IMR-90 (cell line): ENCODE results near the gene SEMA3C. TPM values are rescaled to one million over a fixed set of nuclear protein-coding genes. Genes with fewer than 3 reads are reported as not detected.

Source experiments
- ATAC-seq: fragments of 200-7000 bp; cut with Tn5 transposase; 2 replicates; pipeline ENCODE4 v1.9.1; 2020; ENCODE audit warnings: low read depth, mild to moderate bottlenecking, moderate library complexity
- BruUV-seq: library from RNA; stranded (reverse); fragments of 400-500 nt; replicated peaks from 2 replicates; lab custom pipeline; 2021; lab: Mats Ljungman, UMichigan
- CTCF ChIA-PET: fragments of 300-600 bp; formaldehyde crosslinking; extraction: SDS; loops from one replicate; lab custom pipeline; 2021; ENCODE audit warnings: antibody characterized with exemption; lab: Yijun Ruan, JAX
- POLR2A ChIA-PET: fragments of 300-600 bp; sonication (Branson Sonifier 250); formaldehyde crosslinking; loops from one replicate; lab custom pipeline; 2022; ENCODE audit warnings: antibody characterized with exemption; ENCODE audit not compliant: unreplicated experiment; lab: Charles Lee
- DNase-seq: peaks from one replicate; pipeline ENCODE4 v3.0.0; 2013
- H2AFZ ChIP-seq: replicated peaks from 2 replicates; pipeline ENCODE3; 2013; ENCODE audit warnings: low read length, mild to moderate bottlenecking; ENCODE audit not compliant: poor library complexity
- H2AK5ac ChIP-seq: 2 replicates; pipeline ENCODE4 v1.6.1; 2013; ENCODE audit warnings: low read depth, low read length, inconsistent platforms
- H2AK9ac ChIP-seq: replicated peaks from 2 replicates; pipeline ENCODE3; 2013; ENCODE audit warnings: mild to moderate bottlenecking, low read depth, low read length, moderate library complexity; ENCODE audit not compliant: poor library complexity
- H2BK120ac ChIP-seq: 2 replicates; pipeline ENCODE4 v1.6.1; 2013; ENCODE audit warnings: low read depth, low read length, inconsistent platforms
- H2BK15ac ChIP-seq: 3 replicates; pipeline ENCODE4 v1.6.1; 2013; ENCODE audit warnings: low read depth, low read length, inconsistent platforms
- H2BK20ac ChIP-seq: 2 replicates; pipeline ENCODE4 v1.6.1; 2013; ENCODE audit warnings: low read depth, mild to moderate bottlenecking, inconsistent platforms, low read length, moderate library complexity
- H2BK5ac ChIP-seq: 2 replicates; pipeline ENCODE4 v1.6.1; 2013; ENCODE audit warnings: mild to moderate bottlenecking, low read depth, low read length, inconsistent platforms; ENCODE audit not compliant: poor library complexity, severe bottlenecking
- H3K14ac ChIP-seq: replicated peaks from 2 replicates; pipeline ENCODE4 v1.6.1; 2013; ENCODE audit warnings: low read depth, low read length, inconsistent platforms
- H3K18ac ChIP-seq: 2 replicates; pipeline ENCODE4 v1.6.1; 2013; ENCODE audit warnings: low read depth, low read length, control low read depth
- H3K23ac ChIP-seq: 2 replicates; pipeline ENCODE4 v1.6.1; 2013; ENCODE audit warnings: low read depth, low read length, inconsistent platforms
- H3K27ac ChIP-seq: 2 replicates; pipeline ENCODE4 v1.5.1; 2013; ENCODE audit warnings: mild to moderate bottlenecking, control low read depth, low read length; ENCODE audit not compliant: insufficient read depth
- H3K27me3 ChIP-seq: 2 replicates; pipeline ENCODE4 v1.6.1; 2013; ENCODE audit warnings: low read length; ENCODE audit not compliant: control insufficient read depth, insufficient read depth
- H3K36me3 ChIP-seq: 2 replicates; pipeline ENCODE4 v1.6.1; 2013; ENCODE audit warnings: low read length, mixed read lengths; ENCODE audit not compliant: control insufficient read depth, insufficient read depth
- H3K4ac ChIP-seq: 2 replicates; pipeline ENCODE4 v1.6.1; 2013; ENCODE audit warnings: low read depth, low read length, inconsistent platforms
- H3K4me1 ChIP-seq: 2 replicates; pipeline ENCODE4 v1.6.1; 2013; ENCODE audit warnings: low read length, mixed read lengths; ENCODE audit not compliant: control insufficient read depth, insufficient read depth
- H3K4me2 ChIP-seq: 2 replicates; pipeline ENCODE4 v1.6.1; 2013; ENCODE audit warnings: low read depth, mild to moderate bottlenecking, control low read depth, low read length, moderate library complexity
- H3K4me3 ChIP-seq: 2 replicates; pipeline ENCODE4 v1.5.1; 2013; ENCODE audit warnings: low read depth, mild to moderate bottlenecking, control low read depth, low read length, moderate library complexity; ENCODE audit not compliant: insufficient read depth
- H3K56ac ChIP-seq: 2 replicates; pipeline ENCODE4 v1.6.1; 2013; ENCODE audit warnings: low read length, inconsistent platforms; ENCODE audit not compliant: insufficient read depth; ENCODE audit errors: extremely low read depth
- H3K79me1 ChIP-seq, 2 experiments: 2 replicates each; pipeline ENCODE4 v1.6.1; 2013; ENCODE audit warnings: low read length in 2 of 2, inconsistent platforms in 1 of 2, low read depth in 1 of 2
- H3K9ac ChIP-seq: 2 replicates; pipeline ENCODE4 v1.6.1; 2013; ENCODE audit warnings: low read depth, low read length, control low read depth
- H3K9me1 ChIP-seq: 2 replicates; pipeline ENCODE4 v1.6.1; 2013; ENCODE audit warnings: low read length, inconsistent platforms; ENCODE audit not compliant: insufficient read depth
- H3K9me3 ChIP-seq: 2 replicates; pipeline ENCODE4 v1.6.1; 2013; ENCODE audit warnings: low read length; ENCODE audit not compliant: control insufficient read depth, insufficient read depth
- H4K20me1 ChIP-seq: 2 replicates; pipeline ENCODE4 v1.6.1; 2013; ENCODE audit warnings: low read length, inconsistent platforms; ENCODE audit not compliant: insufficient read depth
- H4K5ac ChIP-seq: 2 replicates; pipeline ENCODE4 v1.6.1; 2013; ENCODE audit warnings: mild to moderate bottlenecking, low read depth, low read length, control low read depth
- H4K8ac ChIP-seq, 2 experiments: 2 replicates each; pipeline ENCODE4 v1.6.1; 2013; ENCODE audit warnings: low read depth in 2 of 2, low read length in 2 of 2, control low read depth in 1 of 2, inconsistent platforms in 1 of 2
- H4K91ac ChIP-seq: 2 replicates; pipeline ENCODE4 v1.6.1; 2013; ENCODE audit warnings: low read depth, low read length, inconsistent platforms; ENCODE audit not compliant: insufficient read depth
- CEBPB ChIP-seq: IDR thresholded peaks from 2 replicates; pipeline ENCODE4 v1.6.1; 2012; ENCODE audit warnings: low read depth, low read length, improper control_type of control experiment
- CHD1 ChIP-seq: IDR thresholded peaks from 2 replicates; pipeline ENCODE4 v1.6.1; 2012; ENCODE audit warnings: low read depth, low read length, improper control_type of control experiment
- MAFK ChIP-seq: IDR thresholded peaks from 2 replicates; pipeline ENCODE4 v1.6.1; 2012; ENCODE audit warnings: low read depth, low read length, improper control_type of control experiment
- NFE2L2 ChIP-seq: fragments of 150-350 bp; IDR thresholded peaks from 2 replicates; pipeline ENCODE4 v1.6.1; 2016; ENCODE audit warnings: low read depth, mild to moderate bottlenecking, low read length
- RAD21 ChIP-seq: IDR thresholded peaks from 2 replicates; pipeline ENCODE4 v1.6.1; 2012; ENCODE audit warnings: low read length, improper control_type of control experiment
- SMC3 ChIP-seq: fragments of 150-350 bp; IDR thresholded peaks from 2 replicates; pipeline ENCODE4 v1.6.1; 2016; ENCODE audit warnings: low read depth, mild to moderate bottlenecking, antibody characterized with exemption, low read length, moderate library complexity
- WGBS, 2 experiments: methylation state at CpG; one replicate each; pipeline versions ENCODE4 v1.1.5 to v1.1.7; 2013; ENCODE audit warnings: missing lambda C conversion rate in 2 of 2; ENCODE audit not compliant: insufficient read length in 1 of 2; ENCODE audit errors: extremely low coverage in 2 of 2; 5-methylcytosine and 5-hydroxymethylcytosine counted together
- dilution Hi-C: fragments of 300-500 bp; cut with HindIII; formaldehyde crosslinking; loops from one replicate; pipeline ENCODE4 v1.14.3; 2018; ENCODE audit warnings: low sequenced_read_pairs; ENCODE audit not compliant: unreplicated experiment
- in situ Hi-C: fragments of 300-500 bp; cut with MboI; formaldehyde crosslinking; loops from 3 replicates; pipeline ENCODE4 v1.14.3; 2019; ENCODE audit warnings: low sequenced_read_pairs, inconsistent platforms, mixed read lengths
- intact Hi-C: fragments of 100-400 bp; cut with micrococcal nuclease; formaldehyde crosslinking; loops from 2 replicates; pipeline ENCODE4 v1.10.0; 2022
- polyA plus RNA-seq, 3 experiments: library from polyadenylated mRNA; depleted of rRNA; stranded (reverse); fragments of >200 nt; gene quantifications; 2 replicates each; pipeline ENCODE4 v1.2.3, GENCODE V29; 2012; ENCODE audit warnings: low replicate concordance in 1 of 3
- total RNA-seq: library from RNA; depleted of rRNA; stranded (reverse); fragments of >200 nt; gene quantifications from 2 replicates; pipeline ENCODE4 v1.2.3, GENCODE V29; 2012
- TF ChIP-seq, protein P1 (sequence below): conservative IDR thresholded peaks from 2 replicates; pipeline ENCODE4 v1.5.1; 2012; ENCODE audit warnings: mild to moderate bottlenecking, low read depth, low read length, improper control_type of control experiment
- TF ChIP-seq, protein P2 (sequence below): fragments of 150-350 bp; IDR thresholded peaks from 2 replicates; pipeline ENCODE4 v1.6.1; 2017; ENCODE audit warnings: mild to moderate bottlenecking, antibody characterized with exemption, low read length, low read depth
- TF ChIP-seq, protein P3 (sequence below): fragments of 150-350 bp; IDR thresholded peaks from 2 replicates; pipeline ENCODE4 v1.6.1; 2016; ENCODE audit warnings: low read depth, mild to moderate bottlenecking, low read length, moderate library complexity, borderline replicate concordance

SEMA3C gene
- total and polyA plus RNA-seq, 2 of the 4 experiments (the other 2 are of a cell fraction): 21.2 to 97.1 TPM

DNA sequence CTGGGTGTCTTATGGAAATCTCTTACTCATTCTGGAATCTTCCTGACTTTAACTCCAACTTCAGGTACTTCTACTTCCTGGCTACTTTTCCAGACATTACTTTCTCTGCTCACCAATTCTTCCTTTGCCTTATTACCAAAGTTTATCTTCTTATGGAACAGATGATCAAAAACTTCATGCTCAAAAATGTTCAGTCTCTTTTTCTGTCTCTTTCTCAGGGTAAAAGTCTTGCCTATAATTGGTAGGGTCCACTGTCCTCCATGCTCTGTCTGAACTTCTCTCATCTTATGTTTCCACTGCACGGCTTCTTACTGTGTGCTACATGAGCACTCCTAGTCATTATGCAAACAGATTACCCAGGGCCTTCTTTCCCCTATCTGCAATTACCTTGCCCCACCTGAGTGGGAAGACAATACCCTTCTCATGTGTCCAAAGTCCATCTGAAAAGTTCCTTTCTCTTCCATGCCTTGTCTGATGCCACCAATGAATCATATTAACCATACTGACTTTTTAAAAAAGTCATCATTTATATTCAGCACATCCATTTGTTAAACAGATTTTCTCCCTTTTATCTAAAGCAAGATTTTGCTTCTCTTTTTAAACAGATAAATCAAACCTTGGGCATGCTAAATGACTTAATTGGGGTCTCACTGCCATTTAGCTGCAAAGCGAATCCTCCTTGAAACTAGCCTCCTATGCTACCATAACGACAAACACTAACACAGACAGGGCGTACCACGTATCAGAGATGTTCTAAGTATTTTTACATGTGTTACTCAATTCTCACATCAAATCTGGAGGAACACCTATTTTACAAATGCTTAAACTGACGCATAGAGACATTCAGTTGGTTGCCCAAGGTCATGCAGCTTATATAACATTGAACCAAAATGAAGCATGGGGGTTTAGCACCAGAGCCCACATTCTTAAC is 48.8 kb downstream of the SEMA3C start:
- H4K5ac ChIP-seq: no peak overlapping the region
- DNase-seq: no peak
- H2AK5ac ChIP-seq: no peak overlapping the region
- no peaks in the 10 kb centered on the region for H3K36me3 ChIP-seq
- no peak overlapping the region for H2AFZ ChIP-seq
- dilution Hi-C loops: no loop called here
- 0 out of 2 replicates have a peak overlapping the region, but pooled peaks have one; percentile 7 for H2BK20ac ChIP-seq
- no peak overlapping the region for H2BK15ac ChIP-seq
- in situ Hi-C loops: no loop called here
- H4K91ac ChIP-seq: no peak overlapping the region
- H4K20me1 ChIP-seq: no peaks in the 10 kb centered on the region
- H2BK120ac ChIP-seq: no peak overlapping the region
- WGBS, 2 experiments: no CpG with 5 or more reads among the region's 6 CpGs
- H3K18ac ChIP-seq: no peak overlapping the region; the same call in 1 of the 2 replicates
- no peaks in the 10 kb centered on the region for H3K9me3 ChIP-seq
- H3K56ac ChIP-seq: no peak overlapping the region
- H3K14ac ChIP-seq: no peak overlapping the region
- no peaks in the 10 kb centered on the region for H3K27me3 ChIP-seq
- no peak overlapping the region for H3K4ac ChIP-seq
- H3K27ac ChIP-seq: no peak overlapping the region
- H3K9ac ChIP-seq: no peak overlapping the region
- H3K4me2 ChIP-seq: no peak overlapping the region
- TF ChIP-seq RAD21: no peak
- TF ChIP-seq MAFK: no peak
- TF ChIP-seq, protein P1, sequence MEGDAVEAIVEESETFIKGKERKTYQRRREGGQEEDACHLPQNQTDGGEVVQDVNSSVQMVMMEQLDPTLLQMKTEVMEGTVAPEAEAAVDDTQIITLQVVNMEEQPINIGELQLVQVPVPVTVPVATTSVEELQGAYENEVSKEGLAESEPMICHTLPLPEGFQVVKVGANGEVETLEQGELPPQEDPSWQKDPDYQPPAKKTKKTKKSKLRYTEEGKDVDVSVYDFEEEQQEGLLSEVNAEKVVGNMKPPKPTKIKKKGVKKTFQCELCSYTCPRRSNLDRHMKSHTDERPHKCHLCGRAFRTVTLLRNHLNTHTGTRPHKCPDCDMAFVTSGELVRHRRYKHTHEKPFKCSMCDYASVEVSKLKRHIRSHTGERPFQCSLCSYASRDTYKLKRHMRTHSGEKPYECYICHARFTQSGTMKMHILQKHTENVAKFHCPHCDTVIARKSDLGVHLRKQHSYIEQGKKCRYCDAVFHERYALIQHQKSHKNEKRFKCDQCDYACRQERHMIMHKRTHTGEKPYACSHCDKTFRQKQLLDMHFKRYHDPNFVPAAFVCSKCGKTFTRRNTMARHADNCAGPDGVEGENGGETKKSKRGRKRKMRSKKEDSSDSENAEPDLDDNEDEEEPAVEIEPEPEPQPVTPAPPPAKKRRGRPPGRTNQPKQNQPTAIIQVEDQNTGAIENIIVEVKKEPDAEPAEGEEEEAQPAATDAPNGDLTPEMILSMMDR: no peak
- no peak for TF ChIP-seq SMC3
- TF ChIP-seq, protein P2, sequence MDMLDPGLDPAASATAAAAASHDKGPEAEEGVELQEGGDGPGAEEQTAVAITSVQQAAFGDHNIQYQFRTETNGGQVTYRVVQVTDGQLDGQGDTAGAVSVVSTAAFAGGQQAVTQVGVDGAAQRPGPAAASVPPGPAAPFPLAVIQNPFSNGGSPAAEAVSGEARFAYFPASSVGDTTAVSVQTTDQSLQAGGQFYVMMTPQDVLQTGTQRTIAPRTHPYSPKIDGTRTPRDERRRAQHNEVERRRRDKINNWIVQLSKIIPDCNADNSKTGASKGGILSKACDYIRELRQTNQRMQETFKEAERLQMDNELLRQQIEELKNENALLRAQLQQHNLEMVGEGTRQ: no peak
- TF ChIP-seq CEBPB: no peak
- TF ChIP-seq NFE2L2: no peak
- TF ChIP-seq, protein P3, sequence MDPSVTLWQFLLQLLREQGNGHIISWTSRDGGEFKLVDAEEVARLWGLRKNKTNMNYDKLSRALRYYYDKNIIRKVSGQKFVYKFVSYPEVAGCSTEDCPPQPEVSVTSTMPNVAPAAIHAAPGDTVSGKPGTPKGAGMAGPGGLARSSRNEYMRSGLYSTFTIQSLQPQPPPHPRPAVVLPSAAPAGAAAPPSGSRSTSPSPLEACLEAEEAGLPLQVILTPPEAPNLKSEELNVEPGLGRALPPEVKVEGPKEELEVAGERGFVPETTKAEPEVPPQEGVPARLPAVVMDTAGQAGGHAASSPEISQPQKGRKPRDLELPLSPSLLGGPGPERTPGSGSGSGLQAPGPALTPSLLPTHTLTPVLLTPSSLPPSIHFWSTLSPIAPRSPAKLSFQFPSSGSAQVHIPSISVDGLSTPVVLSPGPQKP: no peak
- no peak for TF ChIP-seq CHD1
- no peak overlapping the region for H3K4me3 ChIP-seq
- BruUV-seq: no TSS peak
- no peak overlapping the region for H4K8ac ChIP-seq
- H3K9me1 ChIP-seq: no peaks in the 10 kb centered on the region
- ATAC-seq: no peak
- no peak overlapping the region for H2AK9ac ChIP-seq
- H3K4me1 ChIP-seq: no peaks in the 10 kb centered on the region; the same call in 1 of the 2 replicates
- CTCF ChIA-PET: no interaction called here
- H2BK5ac ChIP-seq: no peak overlapping the region
- POLR2A ChIA-PET: no interaction called here
- intact Hi-C loops: no loop called here
- H3K23ac ChIP-seq: no peak overlapping the region
- H3K79me1 ChIP-seq: peaks cover 0 to 5% of the 10 kb centered on the region in 2 experiments; a peak in 2 of 4 replicates
